ENCODE measurements around the gene SH3RF3.

The SH3RF3 gene

GRCh38 chr2:109352898-109353689 is 224.1 kb downstream of the SH3RF3 start:
- peak; percentile 46 for DNase-seq (ENCODE audit: low spot score)

- DNase-seq (ENCODE audit: low spot score), result no peak
Measured at GRCh38 chr2:109353806-109354745, 225.1 kb downstream of the SH3RF3 start.

GRCh38 chr2:109355192-109355843 is 226.3 kb downstream of the SH3RF3 start:
- no peak for DNase-seq (ENCODE audit: low spot score)

GRCh38 chr2:109356324-109357035 is 227.5 kb downstream of the SH3RF3 start:
- no peak for DNase-seq (ENCODE audit: low spot score)

- no peak for DNase-seq (ENCODE audit: low spot score)
Measured at GRCh38 chr2:109364217-109364616, 235.2 kb downstream of the SH3RF3 start.

GRCh38 chr2:109365131-109365530 is 236.1 kb downstream of the SH3RF3 start:
- DNase-seq (ENCODE audit: low spot score), result no peak

GRCh38 chr2:109367683-109368082 is 238.7 kb downstream of the SH3RF3 start:
- no peak for DNase-seq (ENCODE audit: low spot score)

- no peak for DNase-seq (ENCODE audit: low spot score)
Measured at GRCh38 chr2:109368798-109369197, 239.8 kb downstream of the SH3RF3 start.

- no peak for DNase-seq (ENCODE audit: low spot score)
Measured at GRCh38 chr2:109369671-109370191, 240.7 kb downstream of the SH3RF3 start.

- DNase-seq (ENCODE audit: low spot score), result no peak
Measured at GRCh38 chr2:109370399-109371035, 241.5 kb downstream of the SH3RF3 start.

- DNase-seq (ENCODE audit: low spot score), result no peak
Measured at GRCh38 chr2:109371481-109372170, 242.6 kb downstream of the SH3RF3 start.

- no peak for DNase-seq (ENCODE audit: low spot score)
Measured at GRCh38 chr2:109372171-109372568, 243.2 kb downstream of the SH3RF3 start.

GRCh38 chr2:109372614-109373013 is 243.6 kb downstream of the SH3RF3 start:
- DNase-seq (ENCODE audit: low spot score), result no peak

- no peak for DNase-seq (ENCODE audit: low spot score)
Measured at GRCh38 chr2:109373791-109374547, 245.0 kb downstream of the SH3RF3 start.

GRCh38 chr2:109374548-109375130 is 245.6 kb downstream of the SH3RF3 start:
- DNase-seq (ENCODE audit: low spot score), result no peak

- DNase-seq (ENCODE audit: low spot score), result no peak
Measured at GRCh38 chr2:109375131-109375561, 246.1 kb downstream of the SH3RF3 start.

- no peak for DNase-seq (ENCODE audit: low spot score)
Measured at GRCh38 chr2:109375656-109376055, 246.7 kb downstream of the SH3RF3 start.

- DNase-seq (ENCODE audit: low spot score), result no peak
Measured at GRCh38 chr2:109376115-109376514, 247.1 kb downstream of the SH3RF3 start.

GRCh38 chr2:109376796-109377495 is 247.9 kb downstream of the SH3RF3 start:
- no peak for DNase-seq (ENCODE audit: low spot score)
